GM12873 (cell line): ENCODE results near the gene WDR86.

ENCODE experiments used
- TF ChIP-seq, protein P1 (sequence below): IDR thresholded peaks from 2 replicates; pipeline ENCODE4 v1.5.1; 2012; ENCODE audit warnings: low read depth, mild to moderate bottlenecking, moderate library complexity, low read length, control low read depth; ENCODE audit not compliant: insufficient read depth; ENCODE audit errors: missing control alignments

The WDR86 gene

DNA sequence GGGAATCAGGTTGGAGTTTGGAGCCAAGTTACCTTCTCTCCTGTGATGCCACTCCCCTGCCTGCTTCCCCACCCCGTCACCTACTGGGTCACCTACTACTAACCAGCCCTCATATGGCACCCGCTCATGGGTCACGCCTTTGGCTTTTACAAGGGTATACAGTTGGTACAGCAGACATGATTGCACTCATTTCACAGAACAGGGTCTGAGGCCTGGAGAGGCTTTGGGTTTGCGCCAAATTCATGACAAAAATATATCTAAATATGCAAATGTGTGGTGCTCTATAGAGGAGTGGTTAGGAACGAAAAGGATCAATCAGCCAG, 19.4 kb upstream of the WDR86 start:
- TF ChIP-seq, protein P1, sequence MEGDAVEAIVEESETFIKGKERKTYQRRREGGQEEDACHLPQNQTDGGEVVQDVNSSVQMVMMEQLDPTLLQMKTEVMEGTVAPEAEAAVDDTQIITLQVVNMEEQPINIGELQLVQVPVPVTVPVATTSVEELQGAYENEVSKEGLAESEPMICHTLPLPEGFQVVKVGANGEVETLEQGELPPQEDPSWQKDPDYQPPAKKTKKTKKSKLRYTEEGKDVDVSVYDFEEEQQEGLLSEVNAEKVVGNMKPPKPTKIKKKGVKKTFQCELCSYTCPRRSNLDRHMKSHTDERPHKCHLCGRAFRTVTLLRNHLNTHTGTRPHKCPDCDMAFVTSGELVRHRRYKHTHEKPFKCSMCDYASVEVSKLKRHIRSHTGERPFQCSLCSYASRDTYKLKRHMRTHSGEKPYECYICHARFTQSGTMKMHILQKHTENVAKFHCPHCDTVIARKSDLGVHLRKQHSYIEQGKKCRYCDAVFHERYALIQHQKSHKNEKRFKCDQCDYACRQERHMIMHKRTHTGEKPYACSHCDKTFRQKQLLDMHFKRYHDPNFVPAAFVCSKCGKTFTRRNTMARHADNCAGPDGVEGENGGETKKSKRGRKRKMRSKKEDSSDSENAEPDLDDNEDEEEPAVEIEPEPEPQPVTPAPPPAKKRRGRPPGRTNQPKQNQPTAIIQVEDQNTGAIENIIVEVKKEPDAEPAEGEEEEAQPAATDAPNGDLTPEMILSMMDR: no peak

- TF ChIP-seq, protein P1: no peak
Observed at GRCh38 chr7:151428378-151429236, 18.8 kb upstream of the WDR86 start.

GRCh38 chr7:151427705-151428377, 18.0 kb upstream of the WDR86 start:
- TF ChIP-seq, protein P1: no peak

DNA sequence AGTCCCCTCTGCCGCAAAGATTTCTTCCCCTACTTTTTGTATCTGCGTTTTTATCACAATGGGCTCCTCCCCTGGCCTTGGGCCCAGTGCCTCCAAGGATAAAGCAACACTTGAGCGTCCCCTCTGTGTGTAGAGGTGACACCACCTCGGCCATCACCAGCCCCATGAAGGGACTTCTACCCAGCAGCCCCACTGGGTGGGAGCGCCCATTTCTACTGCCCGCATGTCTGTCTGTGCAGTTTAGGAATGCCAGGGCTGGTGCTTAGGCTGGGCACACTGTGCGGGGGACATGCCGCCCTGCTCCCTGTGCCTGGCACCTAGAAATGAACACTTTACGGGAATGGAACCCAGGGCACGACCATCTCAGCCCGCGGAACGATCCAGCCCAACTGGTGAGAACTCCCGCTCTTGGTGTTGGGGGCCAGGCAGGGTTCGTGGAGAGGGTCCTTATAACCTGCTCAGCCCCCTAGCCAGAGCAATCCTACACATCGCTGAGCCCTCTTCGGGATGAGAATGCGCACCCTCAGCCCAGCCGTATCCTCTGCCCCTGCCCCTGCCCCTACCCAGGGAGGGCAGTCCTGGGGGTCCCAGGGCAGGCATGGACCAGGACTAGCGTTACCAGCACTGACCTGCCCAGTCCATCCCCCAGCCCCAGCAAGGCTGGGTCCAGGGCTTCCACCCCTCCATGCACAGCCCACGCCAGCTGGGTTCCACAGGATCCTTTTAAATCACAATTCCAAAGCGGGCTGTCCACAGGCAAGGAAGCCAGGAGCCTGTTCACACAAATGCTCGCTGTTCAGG, 17.3 kb upstream of the WDR86 start:
- TF ChIP-seq, protein P1: no peak

DNA sequence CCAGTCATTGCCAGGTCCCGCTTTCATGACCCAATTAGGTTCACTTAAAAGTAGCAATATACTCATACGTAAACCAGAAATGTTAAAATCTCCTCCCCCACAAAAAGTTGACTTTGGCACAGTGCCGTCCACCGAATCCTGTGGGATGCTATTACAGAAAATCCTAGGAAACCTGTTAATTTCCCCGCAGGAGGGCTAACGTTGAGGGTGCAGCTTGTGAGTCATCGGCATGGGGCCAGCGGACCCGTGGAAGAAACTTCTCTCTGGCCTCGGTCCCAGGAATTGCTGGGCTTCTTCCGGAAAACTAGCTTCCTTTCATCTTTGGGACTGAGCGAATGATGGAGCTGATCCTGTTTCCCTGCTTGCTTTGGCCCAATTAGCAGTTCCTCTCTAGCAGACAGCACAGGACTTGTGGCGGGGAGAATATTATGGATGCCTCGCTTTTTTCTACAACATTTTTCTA, 16.6 kb upstream of the WDR86 start:
- TF ChIP-seq, protein P1: no peak

GRCh38 chr7:151425670-151426440, 16.0 kb upstream of the WDR86 start:
- TF ChIP-seq, protein P1: no peak
